ENCODE measurements around the gene GLTP.

DNA sequence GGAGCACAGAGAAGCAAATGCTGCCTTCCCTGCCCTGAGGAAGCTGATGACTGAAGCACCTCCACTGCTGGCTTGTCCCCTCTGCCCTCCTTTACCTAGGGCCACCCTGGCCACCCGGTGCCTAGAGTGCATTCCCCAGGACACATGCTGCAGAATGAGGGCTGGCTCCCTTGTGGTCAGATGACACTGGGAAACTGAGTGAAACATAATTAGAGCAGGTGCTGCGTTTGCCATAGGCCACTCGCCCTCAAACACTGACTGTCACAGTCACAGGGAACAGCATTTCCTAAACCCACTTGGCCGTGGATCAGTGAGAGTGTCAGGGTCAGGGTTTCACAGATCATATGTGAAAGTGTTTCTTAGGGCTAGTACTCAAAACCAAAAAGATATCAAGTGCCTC, 35.7 kb upstream of the GLTP start:
- no peak for TF ChIP-seq YY1 (IDR thresholded peaks at IDR 0.05)
- TF ChIP-seq, protein P1, sequence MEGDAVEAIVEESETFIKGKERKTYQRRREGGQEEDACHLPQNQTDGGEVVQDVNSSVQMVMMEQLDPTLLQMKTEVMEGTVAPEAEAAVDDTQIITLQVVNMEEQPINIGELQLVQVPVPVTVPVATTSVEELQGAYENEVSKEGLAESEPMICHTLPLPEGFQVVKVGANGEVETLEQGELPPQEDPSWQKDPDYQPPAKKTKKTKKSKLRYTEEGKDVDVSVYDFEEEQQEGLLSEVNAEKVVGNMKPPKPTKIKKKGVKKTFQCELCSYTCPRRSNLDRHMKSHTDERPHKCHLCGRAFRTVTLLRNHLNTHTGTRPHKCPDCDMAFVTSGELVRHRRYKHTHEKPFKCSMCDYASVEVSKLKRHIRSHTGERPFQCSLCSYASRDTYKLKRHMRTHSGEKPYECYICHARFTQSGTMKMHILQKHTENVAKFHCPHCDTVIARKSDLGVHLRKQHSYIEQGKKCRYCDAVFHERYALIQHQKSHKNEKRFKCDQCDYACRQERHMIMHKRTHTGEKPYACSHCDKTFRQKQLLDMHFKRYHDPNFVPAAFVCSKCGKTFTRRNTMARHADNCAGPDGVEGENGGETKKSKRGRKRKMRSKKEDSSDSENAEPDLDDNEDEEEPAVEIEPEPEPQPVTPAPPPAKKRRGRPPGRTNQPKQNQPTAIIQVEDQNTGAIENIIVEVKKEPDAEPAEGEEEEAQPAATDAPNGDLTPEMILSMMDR (IDR thresholded peaks at IDR 0.05; ENCODE audit: low read depth, low read length, missing input control), result no peak
- TF ChIP-seq RAD21 (IDR thresholded peaks at IDR 0.05), result no peak
- TF ChIP-seq, protein P2, sequence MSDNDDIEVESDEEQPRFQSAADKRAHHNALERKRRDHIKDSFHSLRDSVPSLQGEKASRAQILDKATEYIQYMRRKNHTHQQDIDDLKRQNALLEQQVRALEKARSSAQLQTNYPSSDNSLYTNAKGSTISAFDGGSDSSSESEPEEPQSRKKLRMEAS (IDR thresholded peaks at IDR 0.05), result no peak
- no peak for TF ChIP-seq NR2F2 (IDR thresholded peaks at IDR 0.05)
- no peak for TF ChIP-seq JUND (IDR thresholded peaks at IDR 0.05)
- TF ChIP-seq TAF1 (conservative IDR thresholded peaks at IDR 0.05), result no peak
- TF ChIP-seq, protein P3, sequence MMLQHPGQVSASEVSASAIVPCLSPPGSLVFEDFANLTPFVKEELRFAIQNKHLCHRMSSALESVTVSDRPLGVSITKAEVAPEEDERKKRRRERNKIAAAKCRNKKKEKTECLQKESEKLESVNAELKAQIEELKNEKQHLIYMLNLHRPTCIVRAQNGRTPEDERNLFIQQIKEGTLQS (IDR thresholded peaks at IDR 0.05), result no peak
- TF ChIP-seq GABPA (IDR thresholded peaks at IDR 0.05 in 1 of 2, conservative IDR thresholded peaks at IDR 0.05 in 1 of 2), result no peak
- TF ChIP-seq, protein P4, sequence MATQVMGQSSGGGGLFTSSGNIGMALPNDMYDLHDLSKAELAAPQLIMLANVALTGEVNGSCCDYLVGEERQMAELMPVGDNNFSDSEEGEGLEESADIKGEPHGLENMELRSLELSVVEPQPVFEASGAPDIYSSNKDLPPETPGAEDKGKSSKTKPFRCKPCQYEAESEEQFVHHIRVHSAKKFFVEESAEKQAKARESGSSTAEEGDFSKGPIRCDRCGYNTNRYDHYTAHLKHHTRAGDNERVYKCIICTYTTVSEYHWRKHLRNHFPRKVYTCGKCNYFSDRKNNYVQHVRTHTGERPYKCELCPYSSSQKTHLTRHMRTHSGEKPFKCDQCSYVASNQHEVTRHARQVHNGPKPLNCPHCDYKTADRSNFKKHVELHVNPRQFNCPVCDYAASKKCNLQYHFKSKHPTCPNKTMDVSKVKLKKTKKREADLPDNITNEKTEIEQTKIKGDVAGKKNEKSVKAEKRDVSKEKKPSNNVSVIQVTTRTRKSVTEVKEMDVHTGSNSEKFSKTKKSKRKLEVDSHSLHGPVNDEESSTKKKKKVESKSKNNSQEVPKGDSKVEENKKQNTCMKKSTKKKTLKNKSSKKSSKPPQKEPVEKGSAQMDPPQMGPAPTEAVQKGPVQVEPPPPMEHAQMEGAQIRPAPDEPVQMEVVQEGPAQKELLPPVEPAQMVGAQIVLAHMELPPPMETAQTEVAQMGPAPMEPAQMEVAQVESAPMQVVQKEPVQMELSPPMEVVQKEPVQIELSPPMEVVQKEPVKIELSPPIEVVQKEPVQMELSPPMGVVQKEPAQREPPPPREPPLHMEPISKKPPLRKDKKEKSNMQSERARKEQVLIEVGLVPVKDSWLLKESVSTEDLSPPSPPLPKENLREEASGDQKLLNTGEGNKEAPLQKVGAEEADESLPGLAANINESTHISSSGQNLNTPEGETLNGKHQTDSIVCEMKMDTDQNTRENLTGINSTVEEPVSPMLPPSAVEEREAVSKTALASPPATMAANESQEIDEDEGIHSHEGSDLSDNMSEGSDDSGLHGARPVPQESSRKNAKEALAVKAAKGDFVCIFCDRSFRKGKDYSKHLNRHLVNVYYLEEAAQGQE (IDR thresholded peaks at IDR 0.05), result no peak
- TF ChIP-seq, protein P5, sequence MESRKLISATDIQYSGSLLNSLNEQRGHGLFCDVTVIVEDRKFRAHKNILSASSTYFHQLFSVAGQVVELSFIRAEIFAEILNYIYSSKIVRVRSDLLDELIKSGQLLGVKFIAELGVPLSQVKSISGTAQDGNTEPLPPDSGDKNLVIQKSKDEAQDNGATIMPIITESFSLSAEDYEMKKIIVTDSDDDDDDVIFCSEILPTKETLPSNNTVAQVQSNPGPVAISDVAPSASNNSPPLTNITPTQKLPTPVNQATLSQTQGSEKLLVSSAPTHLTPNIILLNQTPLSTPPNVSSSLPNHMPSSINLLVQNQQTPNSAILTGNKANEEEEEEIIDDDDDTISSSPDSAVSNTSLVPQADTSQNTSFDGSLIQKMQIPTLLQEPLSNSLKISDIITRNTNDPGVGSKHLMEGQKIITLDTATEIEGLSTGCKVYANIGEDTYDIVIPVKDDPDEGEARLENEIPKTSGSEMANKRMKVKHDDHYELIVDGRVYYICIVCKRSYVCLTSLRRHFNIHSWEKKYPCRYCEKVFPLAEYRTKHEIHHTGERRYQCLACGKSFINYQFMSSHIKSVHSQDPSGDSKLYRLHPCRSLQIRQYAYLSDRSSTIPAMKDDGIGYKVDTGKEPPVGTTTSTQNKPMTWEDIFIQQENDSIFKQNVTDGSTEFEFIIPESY (IDR thresholded peaks at IDR 0.05), result no peak
- TF ChIP-seq SP1 (IDR thresholded peaks at IDR 0.05), result no peak
